NCI-H446 (cell line): ENCODE measurements around the gene UBA52.
A peak's percentile ranks its signal among the peaks of the same experiment; 100 is the strongest.
"Not testable (repeated sequence)": the region's sequence is repeated elsewhere in the genome, so short reads cannot be mapped to it uniquely, and the experiment has no call there.

ENCODE experiments used
- DNase-seq, 2 experiments: peaks; one replicate each; lab custom pipeline; 2025; lab: John Stamatoyannopoulos, UW

Gene UBA52

DNA sequence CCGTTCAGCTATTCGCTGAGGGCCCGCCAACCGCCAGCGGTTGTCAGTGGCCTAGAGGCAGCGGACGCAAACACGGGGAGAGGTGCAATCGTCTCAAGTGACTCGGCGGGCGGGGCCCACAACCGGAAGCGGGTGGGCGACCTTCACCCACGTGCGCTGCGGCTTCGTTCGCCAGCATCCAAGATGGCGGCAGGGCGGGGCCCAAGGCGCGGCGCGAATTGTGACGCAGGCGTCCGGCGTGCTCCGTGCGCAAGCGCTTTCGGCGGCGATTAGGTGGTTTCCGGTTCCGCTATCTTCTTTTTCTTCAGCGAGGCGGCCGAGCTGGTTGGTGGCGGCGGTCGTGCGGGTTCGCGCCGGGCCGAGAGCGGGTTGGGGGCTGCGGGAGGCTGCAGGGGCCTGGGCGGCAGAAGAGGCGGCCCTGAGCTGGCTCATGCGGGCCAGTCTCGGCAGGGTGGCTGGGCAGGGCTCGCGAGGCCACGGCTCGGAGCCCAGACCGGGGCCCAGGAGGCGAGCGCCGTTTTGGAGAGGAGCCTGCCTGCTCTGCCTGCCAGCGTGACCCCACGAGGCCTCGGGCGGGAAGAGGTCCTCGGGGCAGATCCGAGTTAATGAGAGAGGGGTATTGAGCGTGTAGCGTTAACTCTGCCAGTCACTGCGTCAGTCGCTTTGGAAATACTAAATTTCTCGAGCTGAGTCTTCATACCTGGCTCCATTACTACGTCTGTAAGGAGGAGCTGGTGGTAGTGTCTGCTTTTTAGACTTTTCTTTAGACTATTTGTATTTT lies at the start of gene UBA52:
Gene UBA52, plus strand, starts transcription at position 294 of the 781 bp plus-strand sequence. CDS start 1,444 bp downstream, outside the sequence.
- peak; percentile 96 to 99 for DNase-seq

GRCh38 chr19:18522124-18522861 lies 49.4 kb upstream of the UBA52 start:
- DNase-seq = peak; percentile 100

GRCh38 chr19:18522862-18523440 lies 48.7 kb upstream of the UBA52 start:
- not testable (repeated sequence) for DNase-seq

DNA sequence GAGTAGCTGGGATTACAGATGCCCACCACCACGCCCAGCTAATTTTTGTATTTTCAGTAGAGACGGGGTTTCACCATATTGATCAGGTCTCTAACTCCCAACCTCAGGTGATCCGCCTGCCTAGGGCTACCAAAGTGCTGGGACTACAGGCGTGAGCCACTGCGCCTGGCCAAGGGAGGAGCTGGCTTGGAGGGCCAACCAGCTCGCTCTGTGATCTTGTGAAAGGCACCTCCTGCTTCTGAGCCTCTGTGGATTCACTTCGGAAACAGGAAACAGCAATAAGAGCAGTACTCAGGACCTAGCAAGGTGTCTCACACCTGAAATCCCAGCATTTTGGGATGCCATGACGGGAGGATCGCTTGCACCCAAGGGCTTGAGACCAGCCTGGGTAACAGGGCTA lies 47.8 kb upstream of the UBA52 start:
- DNase-seq = no peak

DNA sequence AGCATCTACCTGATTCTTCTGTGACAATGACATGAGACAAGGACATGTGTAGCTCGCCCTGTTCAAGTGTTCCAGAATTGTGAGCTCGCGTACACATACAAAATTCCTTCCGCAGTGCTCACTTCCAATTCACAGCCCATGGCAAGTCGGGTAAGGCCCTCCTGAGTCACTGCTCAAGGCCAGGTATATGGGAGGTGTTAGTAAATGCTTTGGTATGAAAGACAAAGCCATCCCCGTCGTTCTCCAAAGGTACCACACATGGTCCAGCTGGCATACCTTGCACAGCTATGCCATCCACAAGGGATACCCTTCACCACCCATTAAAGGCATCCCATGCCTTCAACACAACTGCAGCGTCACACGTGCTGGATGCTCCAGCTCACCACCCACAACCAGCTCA lies 45.3 kb upstream of the UBA52 start:
- DNase-seq = no peak

GRCh38 chr19:18529782-18530181 lies 41.9 kb upstream of the UBA52 start:
- no peak for DNase-seq

- DNase-seq = no peak
Measured at GRCh38 chr19:18531485-18531884, 40.2 kb upstream of the UBA52 start.

DNA sequence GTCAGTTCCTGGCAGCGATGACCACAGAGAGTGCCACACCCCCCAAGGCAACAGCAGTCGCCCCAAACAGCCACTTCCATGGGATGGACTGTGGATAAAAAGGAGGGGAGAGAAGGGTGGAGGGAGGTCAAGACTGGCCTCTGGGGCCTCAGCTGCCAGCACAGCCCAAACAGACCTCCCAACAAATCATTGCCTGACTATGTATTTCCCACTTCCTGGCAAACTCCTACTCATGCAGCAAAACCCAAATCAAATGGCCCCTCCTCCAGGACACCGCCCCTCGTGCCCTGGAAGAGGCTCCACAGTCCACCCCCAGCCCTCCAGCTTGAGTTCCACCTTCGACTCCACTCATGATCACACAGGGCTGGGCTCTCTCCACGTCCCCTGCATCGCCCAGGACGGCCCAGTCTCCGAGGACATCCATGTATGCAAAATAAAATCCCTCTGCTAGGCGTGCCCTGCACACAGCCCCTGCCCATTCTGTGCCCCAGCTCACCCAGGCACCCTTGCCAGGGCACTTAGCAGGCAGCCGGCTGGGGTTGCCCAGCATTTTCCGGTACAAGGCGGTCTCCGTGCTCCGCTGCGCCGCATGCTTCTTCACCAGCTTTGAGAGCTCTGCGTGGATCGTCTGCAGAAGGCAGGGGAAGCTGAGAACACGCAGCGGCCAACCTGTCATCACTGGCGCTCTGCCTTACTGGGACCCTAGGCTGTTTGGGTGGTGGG lies 39.3 kb upstream of the UBA52 start:
- no peak for DNase-seq

DNA sequence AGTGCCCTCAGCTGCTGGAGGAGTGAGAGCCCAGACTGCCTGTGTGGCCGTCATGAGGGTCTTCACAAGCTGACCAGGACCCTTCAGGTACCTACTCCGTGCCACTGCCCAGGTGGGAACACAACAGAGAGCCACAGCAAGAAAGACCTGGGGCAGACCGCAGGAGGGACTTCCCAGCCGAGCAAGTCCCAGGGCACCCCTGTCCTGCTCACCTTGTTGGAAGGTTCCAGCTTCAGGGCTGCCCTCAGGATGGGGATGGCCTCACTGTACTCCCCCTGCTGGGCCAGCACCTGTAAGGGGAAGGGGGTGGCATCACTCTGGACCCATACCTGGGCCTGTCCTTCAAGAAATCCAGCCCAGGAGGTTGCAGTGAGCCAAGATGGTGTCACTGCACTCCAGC lies 38.6 kb upstream of the UBA52 start:
- DNase-seq = no peak

DNA sequence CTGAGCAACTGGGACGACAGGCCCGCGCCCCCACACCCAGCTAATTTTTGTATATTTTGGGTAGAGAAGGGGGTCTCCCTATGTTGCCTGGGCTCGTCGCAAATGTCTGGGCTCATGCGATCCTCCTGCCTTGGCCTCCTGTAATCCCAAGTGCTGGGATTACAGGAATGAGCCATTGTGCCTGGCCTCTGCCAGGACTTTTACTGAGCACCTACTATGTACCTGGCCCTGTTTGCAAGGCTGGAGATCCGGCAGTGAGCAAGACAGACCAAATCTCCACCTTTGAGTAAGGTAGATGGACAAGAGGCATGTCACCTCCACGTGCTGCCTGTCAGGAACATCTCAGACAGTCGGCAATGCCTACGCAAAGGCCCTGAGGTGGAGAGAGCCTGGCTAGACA lies 35.2 kb upstream of the UBA52 start:
- no peak for DNase-seq

GRCh38 chr19:18537431-18537830 lies 34.2 kb upstream of the UBA52 start:
- DNase-seq = no peak

GRCh38 chr19:18538115-18538514 lies 33.5 kb upstream of the UBA52 start:
- no peak for DNase-seq

- DNase-seq = no peak
Measured at GRCh38 chr19:18539372-18539771, 32.3 kb upstream of the UBA52 start.

DNA sequence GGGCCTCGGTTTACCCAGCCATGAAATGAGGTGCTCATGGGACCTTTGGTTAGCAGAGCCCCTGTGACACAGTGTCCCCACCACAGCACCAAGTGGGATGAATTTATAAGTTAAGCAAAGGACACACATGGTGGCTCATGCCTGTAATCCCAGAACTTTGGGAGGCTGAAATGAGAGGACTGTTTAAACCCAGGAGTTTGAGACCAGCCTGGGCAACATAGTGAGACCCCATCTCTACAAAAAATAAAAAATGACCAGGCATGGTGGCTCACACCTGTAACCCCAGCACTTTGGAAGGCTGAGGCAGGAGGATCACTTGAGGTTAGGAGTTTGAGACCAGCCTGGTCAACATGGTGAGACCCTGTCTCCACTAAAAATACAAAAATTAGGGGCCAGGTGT lies 31.5 kb upstream of the UBA52 start:
- DNase-seq = not testable (repeated sequence)

- no peak for DNase-seq
Measured at GRCh38 chr19:18541258-18541991, 30.2 kb upstream of the UBA52 start.

DNA sequence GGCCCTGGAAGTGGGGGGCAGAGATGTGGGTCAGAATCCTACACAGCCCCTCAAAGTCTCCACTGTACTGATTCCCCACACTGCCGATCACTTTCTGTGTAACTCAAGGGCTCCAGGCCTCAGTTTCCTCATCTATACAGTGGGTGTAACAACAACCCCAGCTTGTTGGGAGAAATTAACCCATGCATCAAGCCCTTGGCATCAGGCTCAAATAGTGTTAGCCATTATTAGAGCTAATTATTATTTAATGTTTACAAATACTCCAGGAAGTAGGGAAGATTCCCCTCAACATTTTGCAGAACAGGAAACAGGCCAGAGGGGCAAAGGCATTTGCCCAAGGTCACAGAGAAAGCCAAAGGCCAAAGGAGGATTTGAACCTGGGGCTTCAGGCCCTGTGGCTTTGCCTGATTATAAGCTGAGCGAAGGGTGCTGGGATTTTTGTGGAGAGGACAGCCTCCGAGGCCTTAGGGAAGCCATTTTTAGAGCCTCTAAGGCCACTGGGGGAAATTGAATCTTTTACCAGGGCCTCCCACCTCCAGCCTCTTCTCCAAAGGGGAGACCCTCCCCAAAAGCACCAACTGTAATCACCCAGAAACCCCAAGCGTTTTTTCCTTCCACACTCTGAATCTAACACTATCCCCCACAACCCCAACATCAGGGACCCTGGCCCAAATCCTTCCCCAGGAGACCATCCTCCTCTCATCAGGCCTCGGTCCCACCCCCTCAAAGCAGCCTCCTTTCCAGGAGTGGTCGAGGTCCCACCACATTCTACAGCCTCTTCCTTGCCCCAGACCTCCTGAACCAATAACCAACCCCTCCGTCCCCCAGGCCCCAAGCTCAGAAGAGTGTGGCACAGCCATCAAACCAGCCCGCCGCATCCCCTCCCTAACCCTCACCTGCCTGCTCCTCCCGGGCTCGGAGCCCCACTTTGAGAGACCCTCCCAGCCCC lies 29.4 kb upstream of the UBA52 start:
- DNase-seq = no peak

- DNase-seq = peak; percentile 81 to 93
Measured at GRCh38 chr19:18542941-18543813, 28.5 kb upstream of the UBA52 start, which contains the start of gene FKBP8. TSS of gene FKBP8 (minus strand) at chr19:18543573. CDS start at chr19:18541970, 1,603 bp downstream.

DNA sequence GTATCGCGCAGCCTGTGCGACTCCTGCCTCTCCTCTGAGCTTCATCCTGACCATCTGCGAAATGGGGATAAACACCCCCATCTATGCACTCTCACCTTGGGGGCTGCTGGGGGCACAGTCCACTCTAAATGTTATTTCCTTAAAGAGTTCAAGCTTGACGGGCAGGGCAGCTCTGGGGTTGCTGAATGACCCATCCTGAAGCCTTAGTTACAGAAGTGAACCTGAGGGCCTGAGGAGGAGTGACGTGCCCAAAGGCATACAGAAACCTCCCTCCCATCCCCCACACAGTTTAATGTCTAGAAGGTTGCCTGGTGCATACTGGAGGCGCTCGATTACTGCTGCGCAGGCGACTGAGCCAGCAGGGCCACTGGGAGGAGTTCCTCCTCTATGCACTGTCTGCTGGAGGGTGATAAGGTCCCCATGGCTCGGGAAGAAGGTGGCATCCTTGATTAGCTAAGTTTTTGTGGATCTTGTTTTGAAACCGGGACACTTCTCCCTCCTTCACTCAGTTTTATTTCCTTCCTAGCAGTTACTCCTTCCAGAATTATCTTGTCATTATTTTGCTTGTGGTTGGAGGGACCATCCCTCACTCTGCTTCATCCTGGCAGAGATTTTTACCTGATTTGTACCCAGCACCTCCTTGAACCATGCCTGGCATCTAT lies 27.7 kb upstream of the UBA52 start:
- DNase-seq = peak; percentile 34 to 66

DNA sequence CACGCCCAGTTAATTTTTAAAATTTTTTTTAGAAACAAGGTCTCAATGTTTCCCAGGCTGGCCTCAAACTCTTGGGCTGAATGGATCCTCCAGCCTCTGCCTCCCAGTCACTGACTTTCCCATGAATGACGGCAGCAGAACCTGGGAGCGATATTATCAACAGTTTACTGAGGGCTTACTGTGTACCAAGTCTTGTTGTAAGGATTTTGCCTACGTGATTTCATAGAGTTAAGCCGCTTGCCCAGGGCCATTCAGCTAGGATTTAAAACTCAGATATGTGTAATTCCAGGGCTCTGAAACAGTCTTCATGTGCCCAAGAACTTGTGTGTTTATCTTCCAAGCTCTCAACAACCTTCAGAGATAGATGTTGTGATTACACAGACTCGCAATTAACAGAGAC lies 20.0 kb upstream of the UBA52 start:
- DNase-seq = no peak
